H9 (cell line): ENCODE results near the gene DCHS1. TPM values are rescaled to one million over a fixed set of nuclear protein-coding genes. Genes with fewer than 3 reads are reported as not detected.

Experiments used
- DNase-seq: peaks from one replicate; pipeline ENCODE4 v3.0.0-alpha.2; 2017
- H2AFZ ChIP-seq: one replicate; pipeline ENCODE4 v1.6.1; 2013; ENCODE audit warnings: mild to moderate bottlenecking, low read length, control low read depth, moderate library complexity
- H2AK5ac ChIP-seq: 2 replicates; pipeline ENCODE4 v1.6.1; 2013; ENCODE audit warnings: low read length, control low read depth, mixed read lengths; ENCODE audit not compliant: insufficient read length
- H2BK120ac ChIP-seq: one replicate; pipeline ENCODE4 v1.6.1; 2013; ENCODE audit warnings: low read depth, mild to moderate bottlenecking, low read length, control low read depth, inconsistent platforms; ENCODE audit not compliant: poor library complexity, severe bottlenecking
- H2BK12ac ChIP-seq: 2 replicates; pipeline ENCODE4 v1.6.1; 2013; ENCODE audit warnings: low read length, control low read depth, mixed read lengths, low read depth; ENCODE audit not compliant: insufficient read length
- H2BK15ac ChIP-seq: 2 replicates; pipeline ENCODE4 v1.6.1; 2013; ENCODE audit warnings: low read depth, low read length, control low read depth
- H2BK20ac ChIP-seq: one replicate; pipeline ENCODE4 v1.6.1; 2013; ENCODE audit warnings: low read depth, mild to moderate bottlenecking, low read length, control low read depth, inconsistent platforms; ENCODE audit not compliant: poor library complexity, severe bottlenecking
- H2BK5ac ChIP-seq: 2 replicates; pipeline ENCODE4 v1.6.1; 2013; ENCODE audit warnings: low read length, control low read depth, mixed read lengths; ENCODE audit not compliant: insufficient read length
- H3K14ac ChIP-seq: 2 replicates; pipeline ENCODE4 v1.6.1; 2013; ENCODE audit warnings: low read length, control low read depth; ENCODE audit not compliant: insufficient read depth
- H3K18ac ChIP-seq: 2 replicates; pipeline ENCODE4 v1.6.1; 2013; ENCODE audit warnings: low read depth, mild to moderate bottlenecking, mixed read lengths, low read length, control low read depth; ENCODE audit not compliant: insufficient read length
- H3K23ac ChIP-seq: 2 replicates; pipeline ENCODE4 v1.6.1; 2013; ENCODE audit warnings: low read length, control low read depth, mixed read lengths, low read depth; ENCODE audit not compliant: insufficient read length
- H3K23me2 ChIP-seq: 2 replicates; pipeline ENCODE4 v1.6.1; 2013; ENCODE audit warnings: low read depth, mild to moderate bottlenecking, mixed read lengths, low read length, control low read depth; ENCODE audit not compliant: insufficient read length, poor library complexity, severe bottlenecking
- H3K27ac ChIP-seq: 2 replicates; pipeline ENCODE4 v1.5.1; 2013; ENCODE audit warnings: low read length, control low read depth, mixed read lengths, low read depth; ENCODE audit not compliant: insufficient read length
- H3K27me3 ChIP-seq: 2 replicates; pipeline ENCODE4 v1.6.1; 2013; ENCODE audit warnings: low read length, control low read depth, inconsistent platforms; ENCODE audit not compliant: insufficient read depth
- H3K4ac ChIP-seq: 2 replicates; pipeline ENCODE4 v1.6.1; 2013; ENCODE audit warnings: low read depth, mild to moderate bottlenecking, control low read depth, inconsistent platforms, low read length, moderate library complexity
- H3K4me1 ChIP-seq: 2 replicates; pipeline ENCODE4 v1.6.1; 2013; ENCODE audit warnings: low read length, control low read depth, inconsistent platforms; ENCODE audit not compliant: insufficient read depth
- H3K4me2 ChIP-seq: 2 replicates; pipeline ENCODE4 v1.6.1; 2013; ENCODE audit warnings: low read length, control low read depth, mixed read lengths; ENCODE audit not compliant: insufficient read length, insufficient read depth
- H3K56ac ChIP-seq: 2 replicates; pipeline ENCODE4 v1.6.1; 2013; ENCODE audit warnings: low read depth, mild to moderate bottlenecking, mixed read lengths, low read length, control low read depth; ENCODE audit not compliant: insufficient read length
- H3K79me1 ChIP-seq: 2 replicates; pipeline ENCODE4 v1.6.1; 2013; ENCODE audit warnings: low read depth, mild to moderate bottlenecking, moderate library complexity, low read length, control low read depth, inconsistent platforms; ENCODE audit not compliant: insufficient read depth, poor library complexity, severe bottlenecking
- H3K79me2 ChIP-seq: 2 replicates; pipeline ENCODE4 v1.6.1; 2013; ENCODE audit warnings: low read length, control low read depth, inconsistent platforms; ENCODE audit not compliant: insufficient read depth
- H3K9ac ChIP-seq: 2 replicates; pipeline ENCODE4 v1.6.1; 2013; ENCODE audit warnings: low read length, control low read depth, mixed read lengths; ENCODE audit not compliant: insufficient read length; ENCODE audit errors: extremely low read depth
- H3K9me3 ChIP-seq: one replicate; pipeline ENCODE4 v1.6.1; 2013; ENCODE audit warnings: low read depth, low read length, inconsistent platforms; ENCODE audit not compliant: control insufficient read depth
- H3T11ph ChIP-seq: one replicate; pipeline ENCODE4 v1.6.1; 2013; ENCODE audit warnings: mild to moderate bottlenecking, low read length, control low read depth, inconsistent platforms
- H4K20me1 ChIP-seq: one replicate; pipeline ENCODE4 v1.6.1; 2013; ENCODE audit not compliant: control insufficient read depth, insufficient read length, insufficient read depth
- H4K5ac ChIP-seq: 2 replicates; pipeline ENCODE4 v1.6.1; 2013; ENCODE audit warnings: low read depth, mild to moderate bottlenecking, mixed read lengths, low read length, control low read depth; ENCODE audit not compliant: insufficient read length
- H4K8ac ChIP-seq: replicated peaks from 2 replicates; pipeline ENCODE4 v1.6.1; 2013; ENCODE audit warnings: low read length, control low read depth, mixed read lengths, low read depth; ENCODE audit not compliant: insufficient read length
- H4K91ac ChIP-seq: 2 replicates; pipeline ENCODE4 v1.6.1; 2013; ENCODE audit warnings: low read depth, mild to moderate bottlenecking, moderate library complexity, mixed read lengths, low read length, control low read depth; ENCODE audit not compliant: insufficient read length
- H3K27ac Mint-ChIP-seq, 3 experiments: 2 replicates in 2 of 3; 3 replicates in 1 of 3; pipeline ENCODE4 v1.8.0; 2020 to 2021; ENCODE audit warnings: mixed read lengths in 3 of 3, mild to moderate bottlenecking in 1 of 3, moderate library complexity in 1 of 3
- H3K27me3 Mint-ChIP-seq: 2 replicates; pipeline ENCODE4 v1.8.0; 2021; ENCODE audit warnings: low read depth, mild to moderate bottlenecking, moderate library complexity, mixed read lengths
- H3K36me3 Mint-ChIP-seq, 3 experiments: 2 replicates in 2 of 3; 3 replicates in 1 of 3; pipeline ENCODE4 v1.8.0; 2020 to 2021; ENCODE audit warnings: low read depth in 3 of 3, mixed read lengths in 3 of 3; ENCODE audit not compliant: insufficient read depth in 1 of 3
- H3K4me1 Mint-ChIP-seq, 2 experiments: 2 replicates each; pipeline ENCODE4 v1.8.0; 2020; ENCODE audit warnings: mixed read lengths in 2 of 2
- H3K4me3 Mint-ChIP-seq, 2 experiments: 2 replicates in 1 of 2; 3 replicates in 1 of 2; pipeline ENCODE4 v1.8.0; 2020 to 2021; ENCODE audit warnings: mild to moderate bottlenecking in 2 of 2, mixed read lengths in 2 of 2, moderate library complexity in 1 of 2
- H3K9me3 Mint-ChIP-seq, 2 experiments: 2 replicates in 1 of 2; 3 replicates in 1 of 2; pipeline ENCODE4 v1.8.0; 2020; ENCODE audit warnings: mild to moderate bottlenecking in 2 of 2, mixed read lengths in 2 of 2, moderate library complexity in 1 of 2
- WGBS: extraction: QIAGEN DNeasy Blood & Tissue Kit; methylation state at CpG from one replicate; pipeline ENCODE4 v1.1.7; 2013; ENCODE audit warnings: missing lambda C conversion rate, low lambda C conversion rate, mixed read lengths; ENCODE audit not compliant: insufficient read length; ENCODE audit errors: extremely low coverage; 5-methylcytosine and 5-hydroxymethylcytosine counted together
- total RNA-seq: library from RNA; stranded (reverse); gene quantifications from 2 replicates; pipeline ENCODE4 v1.2.1, GENCODE V29; 2021
- TF ChIP-seq, protein P1 (sequence below): fragments of 200-600 bp; sonication (generic); conservative IDR thresholded peaks from 3 replicates; pipeline ENCODE4 v1.8.0; 2021; ENCODE audit warnings: antibody characterized with exemption, mild to moderate bottlenecking

DCHS1 gene
- total RNA-seq, 1 experiment from 2014 or later: 12.5 TPM

- DNase-seq: no peak
- no peak overlapping the region for H3K27ac Mint-ChIP-seq
- H3K4ac ChIP-seq: no peak overlapping the region
- no peaks in the 10 kb centered on the region for H3K9me3 ChIP-seq
- H3K4me2 ChIP-seq: no peak overlapping the region
- no peak overlapping the region for H2AK5ac ChIP-seq
- no peak overlapping the region for H4K5ac ChIP-seq
- no peaks in the 10 kb centered on the region for H3K27me3 ChIP-seq
- no peak overlapping the region for H3K56ac ChIP-seq
- H3K4me3 Mint-ChIP-seq: no peak overlapping the region
- H3K79me2 ChIP-seq: peaks cover 7% of the 10 kb centered on the region; the same call in 1 of the 2 replicates
- H3K18ac ChIP-seq: no peak overlapping the region
- H3K4me1 ChIP-seq: peaks cover 3% of the 10 kb centered on the region; the same call in 1 of the 2 replicates
- TF ChIP-seq, protein P1, sequence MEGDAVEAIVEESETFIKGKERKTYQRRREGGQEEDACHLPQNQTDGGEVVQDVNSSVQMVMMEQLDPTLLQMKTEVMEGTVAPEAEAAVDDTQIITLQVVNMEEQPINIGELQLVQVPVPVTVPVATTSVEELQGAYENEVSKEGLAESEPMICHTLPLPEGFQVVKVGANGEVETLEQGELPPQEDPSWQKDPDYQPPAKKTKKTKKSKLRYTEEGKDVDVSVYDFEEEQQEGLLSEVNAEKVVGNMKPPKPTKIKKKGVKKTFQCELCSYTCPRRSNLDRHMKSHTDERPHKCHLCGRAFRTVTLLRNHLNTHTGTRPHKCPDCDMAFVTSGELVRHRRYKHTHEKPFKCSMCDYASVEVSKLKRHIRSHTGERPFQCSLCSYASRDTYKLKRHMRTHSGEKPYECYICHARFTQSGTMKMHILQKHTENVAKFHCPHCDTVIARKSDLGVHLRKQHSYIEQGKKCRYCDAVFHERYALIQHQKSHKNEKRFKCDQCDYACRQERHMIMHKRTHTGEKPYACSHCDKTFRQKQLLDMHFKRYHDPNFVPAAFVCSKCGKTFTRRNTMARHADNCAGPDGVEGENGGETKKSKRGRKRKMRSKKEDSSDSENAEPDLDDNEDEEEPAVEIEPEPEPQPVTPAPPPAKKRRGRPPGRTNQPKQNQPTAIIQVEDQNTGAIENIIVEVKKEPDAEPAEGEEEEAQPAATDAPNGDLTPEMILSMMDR: no peak
- H2BK15ac ChIP-seq: no peak overlapping the region
- H3K9me3 Mint-ChIP-seq: no peaks in the 10 kb centered on the region
- H3K23me2 ChIP-seq: peaks cover 8% of the 10 kb centered on the region
- H2BK5ac ChIP-seq: no peak overlapping the region
- no peak overlapping the region for H3K23ac ChIP-seq
- no peak overlapping the region for H3K14ac ChIP-seq
- H4K91ac ChIP-seq: no peak overlapping the region
- no peak overlapping the region for H3T11ph ChIP-seq
- H4K8ac ChIP-seq: no peak overlapping the region
- no peak overlapping the region for H3K27ac ChIP-seq
- no peak overlapping the region for H2BK12ac ChIP-seq
- WGBS: no CpG with 5 or more reads among the region's 3 CpGs
- peaks cover 0 to 6% of the 10 kb centered on the region in 2 experiments; a peak in 2 of 4 replicates for H3K4me1 Mint-ChIP-seq
- H3K36me3 Mint-ChIP-seq: peaks cover 6 to 49% (median 25%) of the 10 kb centered on the region in 3 experiments; a peak in 6 of 7 replicates
- H3K79me1 ChIP-seq: no peaks in the 10 kb centered on the region
- no peaks in the 10 kb centered on the region for H3K27me3 Mint-ChIP-seq
- no peak overlapping the region for H2BK120ac ChIP-seq
- no peak overlapping the region for H3K9ac ChIP-seq
- H2AFZ ChIP-seq: no peak overlapping the region
- H2BK20ac ChIP-seq: no peak overlapping the region
- no peaks in the 10 kb centered on the region for H4K20me1 ChIP-seq
These were observed 57.1 kb downstream of the DCHS1 start for GRCh38 chr11:6598555-6598954.
